ENCODE results near the gene CDC14A. TPM values are rescaled to one million over a fixed set of nuclear protein-coding genes. Genes with fewer than 3 reads are reported as not detected.

The CDC14A gene
- total RNA-seq, 1 experiment from 2014 or later = 8.3 TPM

GRCh38 chr1:100485855-100486258 lies 133.6 kb downstream of the CDC14A start:
- DNase-seq (ENCODE audit: low spot score) = no peak

- DNase-seq (ENCODE audit: low spot score) = no peak
Observed at GRCh38 chr1:100494393-100495084, 142.2 kb downstream of the CDC14A start.

GRCh38 chr1:100496896-100497295 lies 144.6 kb downstream of the CDC14A start:
- no peak for DNase-seq (ENCODE audit: low spot score)

- no peak for DNase-seq (ENCODE audit: low spot score)
Observed at GRCh38 chr1:100497796-100498195, 145.5 kb downstream of the CDC14A start.

- DNase-seq (ENCODE audit: low spot score) = no peak
Observed at GRCh38 chr1:100499194-100499811, 147.0 kb downstream of the CDC14A start.

DNA sequence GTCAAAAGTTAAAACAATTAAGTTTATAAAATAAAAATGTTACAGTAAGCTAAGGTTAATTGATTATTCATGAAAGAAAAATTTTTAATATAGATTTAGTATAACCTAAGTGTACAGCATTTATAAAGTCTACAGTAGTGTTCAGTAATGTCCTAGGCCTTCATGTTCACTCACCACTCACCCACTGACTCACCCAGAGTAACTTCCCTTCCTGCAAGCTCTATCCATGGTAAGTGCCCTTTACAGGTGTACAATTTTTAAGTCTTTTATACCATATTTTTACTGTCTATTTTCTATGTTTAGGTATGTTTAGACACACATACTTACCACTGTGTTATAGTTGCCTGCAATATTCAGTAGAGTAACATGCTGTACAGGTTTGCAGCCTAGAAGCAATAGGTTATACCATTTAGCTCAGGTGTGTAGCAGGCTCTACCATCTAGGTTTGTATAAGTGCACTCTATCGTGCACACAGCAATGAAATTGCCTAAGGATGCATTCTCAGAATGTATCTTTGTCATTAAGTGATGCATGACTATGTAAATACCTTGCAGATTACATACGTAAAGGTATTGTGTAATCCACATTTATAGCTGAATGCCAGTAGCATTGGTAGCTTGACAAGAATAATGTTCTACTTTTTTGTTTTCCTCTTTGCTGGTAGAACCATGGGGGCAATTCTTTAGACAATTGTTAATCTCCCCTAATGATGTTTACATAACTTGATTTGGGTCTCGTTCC lies 149.9 kb downstream of the CDC14A start:
- no peak for DNase-seq (ENCODE audit: low spot score)

GRCh38 chr1:100506217-100506616 lies 153.9 kb downstream of the CDC14A start:
- DNase-seq (ENCODE audit: low spot score) = no peak

- no peak for DNase-seq (ENCODE audit: low spot score)
Observed at GRCh38 chr1:100510451-100510850, 158.1 kb downstream of the CDC14A start.

GRCh38 chr1:100511058-100511457 lies 158.8 kb downstream of the CDC14A start:
- DNase-seq (ENCODE audit: low spot score) = no peak

DNA sequence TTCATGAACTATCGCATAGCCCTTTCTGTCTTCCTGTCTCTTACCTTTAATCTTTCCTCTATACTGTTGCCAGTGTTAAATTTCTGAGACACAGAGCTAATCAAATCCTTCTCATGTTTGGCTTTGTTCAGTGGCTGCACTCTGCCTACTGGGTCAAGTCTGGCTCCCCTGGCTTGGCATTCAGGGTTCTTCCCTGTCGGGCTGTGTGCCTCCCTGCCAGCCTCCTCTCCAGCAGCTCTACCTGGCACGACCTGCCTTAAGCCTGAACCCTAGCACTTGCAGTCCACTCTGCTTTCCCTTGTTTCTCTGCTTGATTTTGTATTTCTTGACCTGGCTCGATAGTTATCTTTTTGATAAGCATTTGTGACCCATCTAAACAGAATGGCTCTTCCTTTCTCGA lies 159.5 kb downstream of the CDC14A start:
- DNase-seq (ENCODE audit: low spot score) = no peak

DNA sequence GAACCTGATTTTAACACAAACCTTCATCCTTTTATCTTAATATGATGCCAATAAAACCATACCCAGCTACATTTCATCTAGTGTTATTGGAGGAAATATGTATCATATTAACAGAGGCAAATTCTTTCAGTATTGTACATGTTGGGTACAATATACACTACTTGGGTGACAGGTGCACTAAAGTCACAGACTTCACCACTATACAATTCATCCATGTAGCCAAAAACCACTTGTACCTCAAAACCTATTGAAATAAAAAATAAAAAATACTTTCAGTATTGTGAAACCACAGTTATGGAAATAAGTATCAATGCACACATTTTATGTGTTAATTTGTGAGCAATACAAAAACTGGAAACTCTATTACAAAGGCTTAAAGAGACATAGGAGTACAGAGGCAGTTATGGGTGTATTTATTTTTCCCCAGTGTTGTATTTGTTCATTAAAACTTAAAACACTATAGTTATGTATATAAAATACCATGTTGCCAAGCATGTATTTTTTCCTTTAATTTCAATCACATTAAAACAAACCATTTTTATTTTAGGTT lies 160.6 kb downstream of the CDC14A start:
- no peak for DNase-seq (ENCODE audit: low spot score)

- DNase-seq (ENCODE audit: low spot score) = no peak
Observed at GRCh38 chr1:100516857-100517256, 164.6 kb downstream of the CDC14A start.

DNA sequence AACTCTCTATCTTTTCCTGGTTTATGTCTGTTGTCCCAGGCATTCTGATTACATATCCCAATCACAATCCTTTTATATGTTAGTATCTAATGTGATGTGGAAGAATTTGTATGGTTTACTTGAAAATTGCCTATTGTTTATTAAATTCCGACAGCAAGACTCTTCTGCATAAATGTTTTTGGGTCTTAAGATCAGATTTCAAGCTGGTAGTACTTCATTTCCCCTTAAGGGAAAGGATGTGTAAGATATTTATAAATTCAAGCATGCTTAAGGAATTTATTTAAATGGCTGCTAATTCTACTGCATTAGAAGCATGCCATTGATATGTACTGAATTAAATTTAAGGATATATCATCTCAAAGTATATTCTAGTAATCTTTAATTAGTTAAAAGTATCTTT lies 165.2 kb downstream of the CDC14A start:
- DNase-seq (ENCODE audit: low spot score) = no peak

DNA sequence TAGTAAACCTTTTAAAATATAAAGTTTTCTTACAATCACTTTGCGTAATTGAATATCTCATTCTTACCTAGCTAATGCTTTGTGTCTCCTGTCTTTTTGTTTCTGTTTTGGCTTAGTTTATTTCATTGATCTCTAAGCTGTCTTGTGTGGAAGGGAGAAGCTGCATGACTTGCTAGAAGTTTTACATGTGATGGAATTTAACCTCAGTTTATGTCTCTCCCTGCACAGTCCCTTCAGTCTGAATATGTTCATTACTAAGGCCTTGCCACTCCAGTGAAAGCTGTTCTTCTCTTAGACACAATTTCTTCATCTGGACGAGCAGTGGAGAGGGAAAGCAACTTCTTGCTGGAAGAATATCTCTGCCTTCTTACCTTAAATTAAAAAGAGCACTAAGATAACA lies 165.7 kb downstream of the CDC14A start:
- no peak for DNase-seq (ENCODE audit: low spot score)

- DNase-seq (ENCODE audit: low spot score) = no peak
Observed at GRCh38 chr1:100523038-100523652, 170.8 kb downstream of the CDC14A start.

DNA sequence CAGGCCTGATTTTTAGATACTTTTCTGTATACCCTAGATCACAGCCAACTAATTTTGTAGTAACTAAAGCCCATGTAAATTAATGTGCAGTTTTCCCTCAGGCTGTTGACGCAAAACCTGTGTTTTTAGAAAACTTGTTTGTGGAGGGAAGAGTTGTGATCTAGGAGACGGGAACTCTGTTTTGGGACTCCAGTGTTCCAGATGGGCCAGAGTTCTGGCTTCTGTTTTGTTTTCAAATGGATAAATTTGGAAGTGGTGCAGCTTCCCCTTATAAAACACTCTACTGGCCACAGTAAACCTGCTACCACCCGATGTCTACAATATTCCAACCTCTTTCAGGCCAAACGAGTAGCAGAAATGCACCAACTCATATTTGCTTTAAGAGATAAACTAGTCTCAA lies 172.0 kb downstream of the CDC14A start:
- DNase-seq (ENCODE audit: low spot score) = no peak

DNA sequence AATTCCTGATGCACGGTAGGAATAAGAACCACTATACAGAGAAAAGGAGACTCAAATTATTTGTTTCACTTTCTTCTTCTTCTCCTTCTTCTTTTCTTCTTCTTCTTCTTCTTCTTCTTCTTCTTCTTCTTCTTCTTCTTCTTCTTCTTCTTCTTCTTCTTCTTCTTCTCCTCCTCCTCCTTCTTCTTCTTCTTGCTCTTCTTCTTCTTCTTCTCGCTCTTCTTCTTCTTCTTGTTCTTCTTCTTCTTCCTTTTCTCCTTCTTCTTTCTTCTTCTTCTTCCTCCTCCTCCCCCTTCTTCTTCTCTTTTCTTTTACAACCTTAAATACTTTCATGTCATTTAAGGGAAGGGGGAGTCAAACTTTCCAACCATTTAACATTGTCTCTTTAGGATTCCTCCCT lies 174.6 kb downstream of the CDC14A start:
- no peak for DNase-seq (ENCODE audit: low spot score)

- DNase-seq (ENCODE audit: low spot score) = no peak
Observed at GRCh38 chr1:100528871-100529270, 176.6 kb downstream of the CDC14A start.

DNA sequence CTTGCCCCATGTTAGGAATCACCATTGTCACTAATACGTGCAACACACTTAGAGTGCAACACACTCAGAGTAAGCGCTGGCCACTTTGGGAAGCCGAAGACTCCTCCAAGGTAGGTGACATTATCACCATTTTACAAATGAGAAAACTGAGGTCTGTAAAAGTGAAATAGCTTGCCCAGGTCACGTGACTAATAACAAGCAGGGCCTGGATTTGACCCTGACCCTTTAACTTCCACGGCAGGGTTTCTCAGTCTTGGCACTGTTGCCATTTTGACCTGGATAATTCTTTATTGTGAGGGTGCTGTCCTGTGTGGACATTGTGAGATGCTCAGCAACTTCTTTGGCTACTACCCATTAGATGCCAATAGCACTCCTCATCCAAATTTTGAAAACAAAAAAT lies 177.8 kb downstream of the CDC14A start:
- no peak for DNase-seq (ENCODE audit: low spot score)

- DNase-seq (ENCODE audit: low spot score) = no peak
Observed at GRCh38 chr1:100530880-100531487, 178.7 kb downstream of the CDC14A start.

GRCh38 chr1:100532645-100533044 lies 180.3 kb downstream of the CDC14A start:
- DNase-seq (ENCODE audit: low spot score) = no peak

GRCh38 chr1:100535264-100535663 lies 183.0 kb downstream of the CDC14A start:
- DNase-seq (ENCODE audit: low spot score) = no peak

Data from A172 (cell line).